ENCODE results near the gene DDX54. TPM values are rescaled to one million over a fixed set of nuclear protein-coding genes. Genes with fewer than 3 reads are reported as not detected.
A peak's percentile ranks its signal among the peaks of the same experiment; 100 is the strongest.
"Not testable (repeated sequence)": the region's sequence is repeated elsewhere in the genome, so short reads cannot be mapped to it uniquely, and the experiment has no call there.

Gene DDX54
- total RNA-seq, 2 donors from 2014 or later: 42.0 to 56.9 TPM

GRCh38 chr12:113152196-113152834 lies 33.0 kb downstream of the DDX54 start:
- ATAC-seq (no peak), DNase-seq (no peak)
- intact Hi-C loops (cut with DNase I, micrococcal nuclease): loop anchor here in 1 of 2 donors (10.0 kb wide), 1 partner anchor 98 kb away; the partner anchor contains the start of gene DTX1

- intact Hi-C loops (cut with DNase I, micrococcal nuclease): loop anchor here in 1 of 2 donors (10.0 kb wide), 1 partner anchor 97 kb away; the partner anchor contains the start of gene DTX1
- no peak for DNase-seq
- no peak for ATAC-seq
Measured at GRCh38 chr12:113151655-113152054, 33.6 kb downstream of the DDX54 start.

GRCh38 chr12:113149361-113150150 lies 35.7 kb downstream of the DDX54 start, which contains the start of gene CFAP73:
TSS of gene CFAP73 (plus strand) at chr12:113149724. CDS start at chr12:113149858, 134 bp downstream.
- intact Hi-C loops (cut with DNase I, micrococcal nuclease): loop anchor here in 1 of 2 donors (10.0 kb wide), 1 partner anchor 95 kb away; the partner anchor contains the start of gene DTX1
- peak; percentile 73 to 77 for DNase-seq

GRCh38 chr12:113146999-113147398 lies 38.3 kb downstream of the DDX54 start:
- ATAC-seq (no peak), DNase-seq (no peak)
- intact Hi-C loops (cut with DNase I, micrococcal nuclease): no loop called here

More at GRCh38 chr12:113149361-113150150, 35.7 kb downstream of the DDX54 start, which contains the start of gene CFAP73:
- ATAC-seq: peak; percentile 72

- no peak for DNase-seq
Measured at GRCh38 chr12:113145720-113146551, 39.3 kb downstream of the DDX54 start.

GRCh38 chr12:113144806-113145205 lies 40.5 kb downstream of the DDX54 start:
- intact Hi-C loops (cut with DNase I, micrococcal nuclease): no loop called here
- ATAC-seq: no peak
- DNase-seq: no peak

More at GRCh38 chr12:113145720-113146551, 39.3 kb downstream of the DDX54 start:
- ATAC-seq: no peak
- intact Hi-C loops (cut with DNase I, micrococcal nuclease): no loop called here

- DNase-seq (no peak), ATAC-seq (no peak)
- intact Hi-C loops (cut with DNase I, micrococcal nuclease): no loop called here
Measured at GRCh38 chr12:113143959-113144358, 41.3 kb downstream of the DDX54 start.

- DNase-seq (no peak), ATAC-seq (peak; percentile 44)
- intact Hi-C loops (cut with DNase I, micrococcal nuclease): no loop called here
Measured at GRCh38 chr12:113142886-113143332, 42.4 kb downstream of the DDX54 start.

- DNase-seq: peak; percentile 66 to 83
- peak; percentile 84 for ATAC-seq
- intact Hi-C loops (cut with DNase I, micrococcal nuclease): no loop called here
Measured at GRCh38 chr12:113142173-113142885, 42.9 kb downstream of the DDX54 start.

- DNase-seq: peak in 1 of 2 donors; percentile 11
- ATAC-seq; intact Hi-C loops (cut with DNase I, micrococcal nuclease): not testable (repeated sequence)
Measured at GRCh38 chr12:113141716-113142115, 43.6 kb downstream of the DDX54 start.

- DNase-seq (peak in 1 of 2 donors; percentile 20), ATAC-seq (no peak)
- intact Hi-C loops (cut with DNase I, micrococcal nuclease): no loop called here
Measured at GRCh38 chr12:113140706-113141105, 44.6 kb downstream of the DDX54 start.

- DNase-seq: peak in 1 of 2 donors; percentile 19
- intact Hi-C loops (cut with DNase I, micrococcal nuclease): no loop called here
- ATAC-seq: no peak
Measured at GRCh38 chr12:113138826-113139225, 46.5 kb downstream of the DDX54 start.

- ATAC-seq (no peak), DNase-seq (peak in 1 of 2 donors; percentile 2)
- intact Hi-C loops (cut with DNase I, micrococcal nuclease): no loop called here
Measured at GRCh38 chr12:113137861-113138783, 47.2 kb downstream of the DDX54 start.

GRCh38 chr12:113136990-113137511 lies 48.2 kb downstream of the DDX54 start:
- intact Hi-C loops (cut with DNase I, micrococcal nuclease): no loop called here
- ATAC-seq (peak; percentile 83), DNase-seq (peak; percentile 84 to 91)

- DNase-seq (peak; percentile 56 to 72), ATAC-seq (peak; percentile 45)
- intact Hi-C loops (cut with DNase I, micrococcal nuclease): no loop called here
Measured at GRCh38 chr12:113136128-113136989, 48.9 kb downstream of the DDX54 start.
